ENCODE measurements around the gene CCDC117. TPM values are rescaled to one million over a fixed set of nuclear protein-coding genes. Genes with fewer than 3 reads are reported as not detected.

The CCDC117 gene
- total RNA-seq, 2 donors from 2014 or later, result 16.0 to 20.0 TPM

DNA sequence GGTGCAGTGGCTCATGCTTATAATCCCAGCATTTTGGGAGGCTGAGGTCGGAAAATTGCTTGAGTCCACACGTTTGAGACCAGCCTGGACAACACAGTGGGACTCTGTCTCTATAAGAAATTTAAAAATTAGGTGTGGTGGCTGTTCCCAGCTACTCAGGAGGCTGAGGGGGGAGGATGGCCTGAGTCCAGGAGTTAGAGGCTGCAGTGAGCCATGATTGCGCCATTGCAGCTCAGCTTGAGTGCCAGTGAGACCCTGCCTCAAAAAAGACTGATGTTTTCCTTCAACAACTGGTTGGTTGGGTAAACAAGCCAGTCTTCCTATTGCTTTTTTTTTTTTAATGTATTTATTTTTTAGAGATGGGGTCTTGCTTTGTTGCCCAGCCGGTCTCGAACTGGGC, 18.6 kb downstream of the CCDC117 start:
- no peaks in the 10 kb centered on the region for H3K27me3 Mint-ChIP-seq
- no peak overlapping the region for H3K27ac Mint-ChIP-seq
- H3K36me3 Mint-ChIP-seq (ENCODE audit: low read depth), result peaks cover 85% of the 10 kb centered on the region
- peaks cover 23% of the 10 kb centered on the region for H3K4me1 Mint-ChIP-seq
- ATAC-seq (replicated peaks), result no peak
- no peak overlapping the region for H3K4me3 Mint-ChIP-seq
- H3K9me3 Mint-ChIP-seq, result no peaks in the 10 kb centered on the region

DNA sequence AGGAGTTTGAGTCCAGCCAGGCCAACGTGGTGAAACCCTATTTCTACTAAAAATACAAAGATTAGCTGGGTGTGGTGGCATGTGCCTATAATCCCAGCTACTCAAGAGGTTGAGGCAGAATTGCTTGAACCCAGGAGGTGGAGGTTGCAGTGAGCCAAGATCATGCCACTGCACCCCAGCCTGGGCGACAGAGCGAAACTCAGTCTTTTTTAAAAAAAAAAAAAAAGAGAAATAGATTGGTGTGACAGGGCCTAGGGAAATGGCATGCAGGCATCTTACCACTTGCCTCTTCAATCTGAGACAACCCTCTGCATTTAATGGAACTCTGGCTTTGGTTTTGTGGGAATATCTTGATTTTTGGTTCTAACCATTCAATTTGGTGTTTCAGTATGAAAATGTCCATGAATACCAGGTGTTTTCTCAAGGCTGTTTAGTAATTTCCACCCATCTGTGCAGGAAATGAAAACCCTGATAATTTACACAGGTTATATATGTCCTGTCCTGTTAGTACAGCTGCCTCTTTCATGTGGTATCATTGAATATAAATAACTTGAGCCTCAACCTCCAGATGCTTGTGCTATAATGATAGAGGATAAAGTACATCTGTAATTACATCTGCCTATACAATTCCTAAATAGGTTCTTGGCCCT, 19.5 kb downstream of the CCDC117 start:
- no peaks in the 10 kb centered on the region for H3K27me3 Mint-ChIP-seq
- H3K36me3 Mint-ChIP-seq (ENCODE audit: low read depth), result peaks cover 85% of the 10 kb centered on the region
- peaks cover 32% of the 10 kb centered on the region for H3K4me1 Mint-ChIP-seq
- H3K4me3 Mint-ChIP-seq, result peak overlapping the region; percentile 10
- no peaks in the 10 kb centered on the region for H3K9me3 Mint-ChIP-seq
- peak overlapping the region; percentile 7 for H3K27ac Mint-ChIP-seq
- peak; percentile 49 for ATAC-seq (replicated peaks)

DNA sequence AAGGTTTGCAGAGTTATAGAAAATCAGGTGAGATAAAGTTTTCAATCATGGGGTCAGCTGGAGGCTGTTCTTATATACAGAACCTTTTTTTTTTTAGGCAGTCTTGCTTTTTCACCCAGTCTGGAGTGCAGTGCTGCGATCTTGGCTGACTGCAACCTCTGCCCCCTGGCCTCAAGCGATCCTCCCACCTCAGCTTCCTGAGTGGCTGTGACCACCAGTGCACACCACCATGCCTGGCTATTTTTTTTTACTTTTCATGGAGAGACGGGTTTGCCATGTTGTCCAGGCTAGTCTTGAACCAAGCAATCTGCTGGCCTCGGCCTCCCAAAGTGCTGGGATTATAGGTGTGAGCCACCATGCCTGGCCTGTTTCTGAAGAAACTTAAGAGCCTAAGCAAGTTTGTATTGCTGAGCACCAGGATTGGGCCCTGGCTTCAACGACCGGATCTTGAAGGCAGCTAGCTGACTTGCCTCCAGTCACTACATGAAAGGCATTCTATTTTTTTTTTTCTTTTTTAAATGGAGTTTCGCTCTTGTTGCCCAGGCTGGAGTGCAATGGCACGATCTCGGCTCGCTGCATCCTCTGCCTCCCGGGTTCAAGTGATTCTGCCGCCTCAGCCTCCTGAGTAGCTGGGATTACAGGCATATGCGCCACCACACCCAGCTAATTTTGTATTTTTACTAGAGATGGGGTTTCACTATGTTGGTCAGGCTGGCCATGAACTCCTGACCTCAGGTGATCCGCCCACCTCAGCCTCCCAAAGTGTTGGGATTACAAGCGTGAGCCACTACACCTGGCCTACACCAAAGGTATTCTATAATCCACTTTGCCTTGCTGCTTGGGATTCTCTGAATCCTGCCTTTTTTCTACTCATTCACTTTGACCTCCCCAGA, 20.2 kb downstream of the CCDC117 start:
- peak overlapping the region; percentile 10 for H3K4me3 Mint-ChIP-seq
- H3K4me1 Mint-ChIP-seq, result peaks cover 32% of the 10 kb centered on the region
- peak; percentile 5 for ATAC-seq (replicated peaks)
- H3K27me3 Mint-ChIP-seq, result no peaks in the 10 kb centered on the region
- H3K27ac Mint-ChIP-seq, result peak overlapping the region; percentile 7
- H3K9me3 Mint-ChIP-seq, result no peaks in the 10 kb centered on the region
- H3K36me3 Mint-ChIP-seq (ENCODE audit: low read depth), result peaks cover 85% of the 10 kb centered on the region

DNA sequence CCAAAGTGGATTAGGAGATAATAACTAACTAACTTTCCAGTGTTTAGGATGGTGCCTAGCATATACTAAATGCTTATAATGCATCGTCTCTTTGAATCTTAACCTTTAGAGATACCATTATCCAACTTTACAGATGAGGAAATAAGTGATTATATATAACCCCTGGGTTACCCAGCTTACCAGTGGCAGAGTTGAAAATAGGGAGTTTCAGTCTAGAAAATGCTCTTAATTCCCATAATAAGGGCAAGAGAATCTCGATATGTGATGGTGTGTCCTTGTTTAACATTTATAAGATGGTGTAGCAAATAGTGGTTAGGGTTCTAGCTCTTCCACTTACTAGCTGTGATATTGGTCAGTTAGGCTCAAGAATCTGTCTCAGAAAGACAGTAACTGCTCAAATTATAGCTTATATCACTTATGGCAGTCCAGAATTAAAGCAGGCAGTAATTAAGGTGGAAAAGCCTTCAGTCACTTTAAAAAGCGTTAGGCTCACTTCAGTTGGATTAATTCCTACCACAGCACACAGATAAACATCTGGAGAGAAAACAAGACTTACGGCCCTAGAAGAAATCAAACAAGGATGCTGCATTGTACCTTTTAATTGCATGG, 21.6 kb downstream of the CCDC117 start:
- Mint-ChIP-seq H3K9me3 (no peaks in the 10 kb centered on the region), H3K27me3 (no peaks in the 10 kb centered on the region), H3K4me3 (peak overlapping the region; percentile 0), H3K36me3 (ENCODE audit: low read depth) (peaks cover 85% of the 10 kb centered on the region), H3K4me1 (peaks cover 32% of the 10 kb centered on the region), H3K27ac (no peak overlapping the region)
- no peak for ATAC-seq (replicated peaks)

DNA sequence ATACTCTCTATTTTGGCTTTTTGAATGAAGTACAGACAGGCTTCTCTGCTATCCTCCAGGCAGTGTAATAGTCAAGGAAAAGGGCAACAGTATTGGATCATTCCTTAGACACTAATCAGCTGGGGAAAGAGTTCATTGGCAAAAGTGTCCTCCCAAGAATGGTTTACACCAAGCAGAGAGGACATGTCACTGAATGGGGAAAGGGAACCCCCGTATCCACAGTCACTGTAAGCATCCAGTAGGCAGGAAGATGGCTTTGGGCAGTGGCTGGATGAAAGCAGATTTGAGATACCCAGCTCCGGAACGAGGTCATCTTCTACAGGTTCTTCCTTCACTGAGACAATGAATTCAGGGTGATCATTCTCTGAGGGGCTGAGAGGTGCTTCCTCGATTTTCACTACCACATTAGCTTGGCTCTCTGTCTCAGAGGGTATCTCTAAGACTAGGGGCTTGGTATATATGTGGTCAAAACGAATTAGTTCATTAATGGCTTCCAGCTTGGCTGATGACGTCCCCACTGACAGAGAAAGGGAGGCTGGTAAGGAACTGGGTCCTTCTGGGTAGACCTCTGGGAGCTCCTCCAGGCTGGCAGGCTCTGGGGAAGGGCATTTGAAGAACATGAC, 22.7 kb downstream of the CCDC117 start:
- no peak overlapping the region for H3K27ac Mint-ChIP-seq
- H3K36me3 Mint-ChIP-seq (ENCODE audit: low read depth), result peaks cover 82% of the 10 kb centered on the region
- H3K4me3 Mint-ChIP-seq, result peak overlapping the region; percentile 87

DNA sequence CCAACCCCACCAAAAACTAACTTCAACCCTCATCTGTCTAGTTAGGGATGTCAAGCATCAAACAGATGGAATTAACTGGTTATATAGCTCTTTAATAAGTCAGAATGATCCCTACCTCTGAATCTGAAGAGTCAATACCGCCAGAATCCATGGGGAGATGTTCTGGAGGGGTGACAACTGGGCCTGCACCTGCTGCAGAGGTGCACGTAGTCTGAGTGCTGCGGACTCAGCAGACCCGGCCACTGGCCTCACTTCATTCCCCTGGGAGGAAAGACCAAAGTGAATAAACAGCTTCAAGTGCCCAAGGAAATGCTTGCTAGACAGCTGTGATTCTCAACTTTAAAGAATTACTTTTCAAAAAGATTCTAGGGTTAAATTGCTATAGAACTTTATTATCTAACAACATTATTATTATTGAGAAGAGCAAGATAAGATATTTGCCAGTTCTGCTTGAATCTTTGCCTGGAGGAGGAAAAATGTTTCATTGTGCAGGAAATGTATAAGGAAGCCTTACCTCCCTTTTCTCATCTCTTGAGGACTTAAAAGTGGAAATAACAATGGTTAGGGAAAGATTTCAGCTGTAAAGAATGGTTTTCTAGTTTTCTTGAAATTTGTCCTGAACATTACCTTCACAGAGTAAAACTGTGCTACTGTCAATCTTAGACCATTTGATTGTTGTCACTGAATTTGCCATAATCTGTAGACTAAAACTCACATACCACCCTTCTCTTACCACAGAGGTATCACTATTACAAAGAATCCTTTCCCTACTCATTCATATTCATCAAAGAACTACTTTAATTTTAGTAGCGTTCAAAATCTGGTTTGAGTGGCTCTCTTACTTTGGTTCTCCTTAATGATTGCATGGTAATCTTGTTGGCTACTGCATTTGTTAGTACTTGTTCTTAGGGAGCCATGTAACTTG, 23.7 kb downstream of the CCDC117 start:
- Mint-ChIP-seq H3K4me1 (peaks cover 32% of the 10 kb centered on the region), H3K4me3 (peak overlapping the region; percentile 87)

More for the DNA sequence above, 22.7 kb downstream of the CCDC117 start:
- Mint-ChIP-seq H3K27me3 (no peaks in the 10 kb centered on the region), H3K4me1 (peaks cover 32% of the 10 kb centered on the region), H3K9me3 (no peaks in the 10 kb centered on the region)
- no peak for ATAC-seq (replicated peaks)

DNA sequence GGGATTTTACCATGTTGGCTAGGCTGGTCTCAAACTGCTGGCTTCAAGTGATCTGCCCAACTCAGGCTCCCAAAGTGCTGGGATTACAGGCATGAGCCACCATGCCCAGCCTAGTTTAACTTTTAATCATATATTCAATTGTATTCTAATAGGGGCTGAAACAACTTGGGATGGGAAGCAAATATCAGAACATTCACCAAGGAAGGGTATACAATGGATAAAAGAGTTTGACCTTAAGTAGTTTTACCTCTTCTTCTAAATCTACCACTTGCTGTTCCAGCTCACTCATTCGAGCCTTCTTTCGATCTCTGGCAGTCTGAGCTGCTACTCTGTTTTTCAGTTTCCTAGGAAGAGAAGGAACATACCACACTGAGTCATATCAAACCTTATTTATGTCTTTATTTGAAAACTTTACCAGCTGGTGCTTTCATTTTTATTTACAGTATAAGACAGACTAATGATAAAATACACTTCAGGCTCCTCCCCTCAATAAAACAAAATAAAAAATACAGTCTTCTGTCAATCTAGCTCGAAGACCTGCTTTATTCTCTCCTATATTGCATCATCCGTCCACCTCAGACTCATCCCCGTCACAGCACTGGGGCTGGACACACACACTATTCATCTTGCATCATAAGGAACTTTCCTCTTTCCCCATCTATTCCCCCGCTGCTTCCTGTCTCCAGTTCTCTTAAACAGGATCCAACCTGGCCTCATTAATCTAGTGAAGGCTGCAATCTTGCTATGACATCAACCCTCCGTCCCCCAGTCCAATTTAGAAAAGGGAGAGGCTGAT, 26.5 kb downstream of the CCDC117 start:
- H3K9me3 Mint-ChIP-seq, result no peaks in the 10 kb centered on the region
- peaks cover 59% of the 10 kb centered on the region for H3K36me3 Mint-ChIP-seq (ENCODE audit: low read depth)
- H3K4me1 Mint-ChIP-seq, result peaks cover 23% of the 10 kb centered on the region
- H3K27me3 Mint-ChIP-seq, result no peaks in the 10 kb centered on the region
- peak overlapping the region; percentile 87 for H3K4me3 Mint-ChIP-seq
- H3K27ac Mint-ChIP-seq, result peak overlapping the region; percentile 91
- peak; percentile 61 for ATAC-seq (replicated peaks)

More for the DNA sequence above, 23.7 kb downstream of the CCDC117 start:
- no peaks in the 10 kb centered on the region for H3K9me3 Mint-ChIP-seq
- H3K36me3 Mint-ChIP-seq (ENCODE audit: low read depth), result peaks cover 80% of the 10 kb centered on the region
- H3K27me3 Mint-ChIP-seq, result no peaks in the 10 kb centered on the region
- peak; percentile 16 for ATAC-seq (replicated peaks)
- H3K27ac Mint-ChIP-seq, result peak overlapping the region; percentile 18

DNA sequence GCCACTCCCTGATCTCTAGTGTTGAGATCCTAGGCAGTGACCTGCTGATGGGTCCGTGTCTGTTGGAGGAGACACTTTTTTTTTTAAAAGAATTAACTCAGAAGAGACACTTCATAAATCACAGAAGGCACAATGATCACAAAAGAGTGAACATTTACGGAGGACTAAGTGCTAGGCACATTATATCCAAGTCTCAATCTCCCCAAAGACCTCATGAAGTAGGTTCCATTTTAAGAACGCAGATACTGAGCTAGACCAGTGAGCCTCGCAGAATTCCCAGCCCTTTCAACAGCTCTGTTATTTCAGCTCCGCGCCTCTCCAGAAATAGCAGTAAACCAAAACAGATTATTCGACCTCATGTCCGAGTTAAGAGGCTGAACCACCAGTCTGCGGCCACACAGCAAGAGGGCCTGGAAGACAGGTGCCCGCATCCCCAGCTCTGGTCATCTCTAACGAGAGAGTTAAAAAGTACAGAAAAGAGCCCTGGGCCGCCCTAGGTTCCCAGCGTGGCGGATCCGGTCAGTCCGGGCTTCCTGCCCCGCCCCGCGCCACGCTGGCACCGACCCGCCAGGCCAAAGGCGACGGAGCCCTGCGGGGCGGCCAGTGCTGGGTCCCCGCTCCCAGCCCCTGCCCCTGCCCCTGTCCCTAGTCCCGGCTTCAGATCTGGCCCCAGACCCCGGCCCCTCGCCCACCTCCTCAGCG, 27.3 kb downstream of the CCDC117 start:
- no peaks in the 10 kb centered on the region for H3K27me3 Mint-ChIP-seq
- H3K27ac Mint-ChIP-seq, result peak overlapping the region; percentile 91
- peaks cover 52% of the 10 kb centered on the region for H3K36me3 Mint-ChIP-seq (ENCODE audit: low read depth)
- peaks cover 17% of the 10 kb centered on the region for H3K4me1 Mint-ChIP-seq
- peak; percentile 50 for ATAC-seq (replicated peaks)
- H3K4me3 Mint-ChIP-seq, result peak overlapping the region; percentile 87
- H3K9me3 Mint-ChIP-seq, result no peaks in the 10 kb centered on the region

DNA sequence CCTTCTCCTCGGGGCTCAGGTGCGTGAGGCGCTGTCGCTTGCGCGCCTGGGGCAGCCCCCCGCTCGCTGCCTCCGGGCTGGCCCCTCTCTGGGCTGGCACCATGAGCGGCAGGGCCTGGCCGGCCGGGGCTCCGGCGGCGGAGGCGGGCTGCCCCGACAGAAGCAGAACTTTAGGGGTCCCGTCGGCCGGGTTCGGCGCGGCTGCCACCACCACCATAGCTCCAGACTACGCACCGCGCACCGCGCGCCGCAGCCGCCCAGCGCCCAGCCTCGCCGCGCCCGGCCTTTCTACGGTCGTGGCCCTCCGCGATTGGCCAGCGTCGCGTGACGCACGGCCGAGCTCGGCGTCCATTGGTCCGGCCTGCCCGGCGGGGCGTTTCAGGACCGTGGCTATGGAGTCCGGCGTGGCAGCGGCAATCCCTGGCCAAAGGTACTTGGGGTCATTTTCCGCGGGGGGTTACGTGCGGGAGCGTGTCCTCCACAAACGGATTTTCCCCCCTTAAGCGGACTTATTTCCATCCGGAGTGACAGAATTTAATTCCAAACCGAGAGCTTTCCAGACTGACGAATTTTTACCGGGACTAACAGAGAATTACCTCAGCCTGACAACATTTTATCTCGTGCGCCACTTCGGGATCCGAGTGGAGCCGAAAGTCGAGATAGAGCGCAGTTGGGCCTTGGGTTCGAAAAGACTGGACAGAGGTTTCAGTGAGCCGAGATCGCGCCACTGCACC, 28.0 kb downstream of the CCDC117 start, which contains the start of gene XBP1:
Gene XBP1, minus strand, starts transcription at position 262 of the 734 bp plus-strand sequence.
- Mint-ChIP-seq H3K4me1 (peaks cover 11% of the 10 kb centered on the region), H3K36me3 (ENCODE audit: low read depth) (peaks cover 45% of the 10 kb centered on the region), H3K27me3 (no peaks in the 10 kb centered on the region)

DNA sequence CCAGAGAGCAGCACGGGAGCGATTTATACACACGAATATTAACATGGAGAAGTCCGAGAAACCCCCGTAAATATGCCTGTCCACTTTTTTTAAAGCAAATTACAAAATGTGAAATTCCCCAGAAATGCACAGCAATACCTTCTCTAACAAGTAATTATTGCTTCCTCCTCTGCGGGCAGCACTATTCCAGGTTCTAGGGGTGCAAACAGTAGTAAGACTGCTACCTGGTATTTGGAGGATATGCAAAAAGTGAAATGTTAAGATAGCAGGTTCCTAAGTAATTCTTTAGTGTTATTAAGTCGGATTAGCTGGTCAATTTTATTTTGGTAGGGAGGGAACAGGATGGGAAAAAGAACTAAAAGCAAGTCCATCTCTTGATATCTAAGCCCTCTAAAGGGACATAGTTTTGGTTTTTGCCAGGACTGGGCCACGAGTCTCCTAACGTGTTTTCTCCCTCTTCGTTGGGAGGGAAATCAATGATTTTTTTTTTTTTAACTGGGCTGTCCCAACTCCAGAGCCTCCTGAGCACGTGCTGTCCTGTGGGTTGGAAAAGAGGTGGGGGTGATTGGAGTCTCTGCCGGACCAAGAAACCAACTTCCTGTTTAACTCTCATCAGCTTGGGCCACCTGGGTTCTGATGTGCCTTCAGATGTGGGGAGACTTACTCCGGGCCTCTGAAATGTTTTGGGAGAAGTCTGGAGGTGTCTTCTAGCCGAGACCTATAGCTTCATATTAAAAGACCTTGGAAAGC, 29.5 kb downstream of the CCDC117 start:
- H3K27me3 Mint-ChIP-seq, result no peaks in the 10 kb centered on the region
- peaks cover under 1% of the 10 kb centered on the region for H3K4me1 Mint-ChIP-seq
- H3K27ac Mint-ChIP-seq, result peak overlapping the region; percentile 82
- H3K4me3 Mint-ChIP-seq, result peak overlapping the region; percentile 87
- no peak for ATAC-seq (replicated peaks)
- H3K36me3 Mint-ChIP-seq (ENCODE audit: low read depth), result peaks cover 29% of the 10 kb centered on the region
- no peaks in the 10 kb centered on the region for H3K9me3 Mint-ChIP-seq

More for the DNA sequence above, 28.0 kb downstream of the CCDC117 start, which contains the start of gene XBP1:
- H3K27ac Mint-ChIP-seq, result peak within 1 kb of the TSS; percentile 97
- H3K9me3 Mint-ChIP-seq, result no peaks in the 10 kb centered on the region
- H3K4me3 Mint-ChIP-seq, result peak within 1 kb of the TSS; percentile 87
- peak; percentile 90 for ATAC-seq (replicated peaks)

DNA sequence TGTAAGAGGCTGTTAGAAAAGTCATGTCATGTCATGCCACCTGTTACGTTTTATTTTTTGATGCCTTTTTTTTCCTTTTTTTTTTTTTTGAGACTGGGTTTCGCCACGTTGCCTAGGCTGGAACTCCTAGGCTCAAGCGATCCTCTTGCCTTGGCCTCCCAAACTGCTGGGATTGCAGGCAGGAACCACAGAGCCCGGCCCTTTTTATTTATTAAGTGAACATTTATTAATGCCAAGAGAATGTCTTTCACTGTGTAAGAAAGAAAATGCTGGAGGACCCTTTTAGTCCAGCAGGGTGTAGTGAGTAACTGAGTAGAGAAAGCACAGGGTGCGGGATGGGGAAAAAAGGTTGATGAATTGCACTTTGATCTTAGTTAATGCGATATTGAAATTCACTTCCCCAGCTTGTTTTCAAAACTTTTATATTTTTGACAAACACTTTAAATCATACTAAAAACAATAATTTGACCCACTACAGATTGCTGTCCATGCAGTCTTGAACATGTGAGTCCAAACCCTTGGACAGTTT, 30.2 kb downstream of the CCDC117 start:
- H3K36me3 Mint-ChIP-seq (ENCODE audit: low read depth), result peaks cover 27% of the 10 kb centered on the region
- H3K4me1 Mint-ChIP-seq, result no peaks in the 10 kb centered on the region
- no peaks in the 10 kb centered on the region for H3K27me3 Mint-ChIP-seq
- no peak for ATAC-seq (replicated peaks)
- H3K4me3 Mint-ChIP-seq, result peak overlapping the region; percentile 87
- H3K27ac Mint-ChIP-seq, result peak overlapping the region; percentile 82
- H3K9me3 Mint-ChIP-seq, result no peaks in the 10 kb centered on the region
